ENCODE measurements around the gene E2F6. TPM values are rescaled to one million over a fixed set of nuclear protein-coding genes. Genes with fewer than 3 reads are reported as not detected.

The E2F6 gene
- total and polyA plus RNA-seq, 2 of the 13 experiments (the other 11 are each of a cell fraction or from before 2014, with no cell fraction given), result 27.3 to 36.0 TPM

- TF ChIP-seq SOX6 (IDR thresholded peaks at IDR 0.05) (no peak), SOX6 (CRISPR knock-in tag; IDR thresholded peaks at IDR 0.05) (peak; percentile 95), ZNF761 (CRISPR knock-in tag; conservative IDR thresholded peaks at IDR 0.05) (peak; percentile 87; the same call in 1 of the 2 replicates), KLF9 (CRISPR knock-in tag; IDR thresholded peaks at IDR 0.05; ENCODE audit: low read depth) (0 out of 2 replicates have a peak, but pooled peaks have one; percentile 2), HDAC2 (CRISPR knock-in tag; IDR thresholded peaks at IDR 0.05) (peak; percentile 94), LCORL (IDR thresholded peaks at IDR 0.05) (peak; percentile 83), LCORL (CRISPR knock-in tag; IDR thresholded peaks at IDR 0.05) (peak; percentile 94), ZNF780A (CRISPR knock-in tag; IDR thresholded peaks at IDR 0.05) (no peak), KMT2A (CRISPR knock-in tag; IDR thresholded peaks at IDR 0.05) (peak; percentile 63), SOX13 (IDR thresholded peaks at IDR 0.05) (peak; percentile 46; the same call in 1 of the 2 replicates), SOX13 (CRISPR knock-in tag; conservative IDR thresholded peaks at IDR 0.05 in 1 of 2, IDR thresholded peaks at IDR 0.05 in 1 of 2) (peak in 1 of 2 experiments; percentile 80; a peak in 2 of 4 replicates), ZNF839 (CRISPR knock-in tag; IDR thresholded peaks at IDR 0.05; ENCODE audit: borderline replicate concordance) (peak; percentile 38; the same call in 1 of the 2 replicates)
- TF ChIP-seq, protein P1, sequence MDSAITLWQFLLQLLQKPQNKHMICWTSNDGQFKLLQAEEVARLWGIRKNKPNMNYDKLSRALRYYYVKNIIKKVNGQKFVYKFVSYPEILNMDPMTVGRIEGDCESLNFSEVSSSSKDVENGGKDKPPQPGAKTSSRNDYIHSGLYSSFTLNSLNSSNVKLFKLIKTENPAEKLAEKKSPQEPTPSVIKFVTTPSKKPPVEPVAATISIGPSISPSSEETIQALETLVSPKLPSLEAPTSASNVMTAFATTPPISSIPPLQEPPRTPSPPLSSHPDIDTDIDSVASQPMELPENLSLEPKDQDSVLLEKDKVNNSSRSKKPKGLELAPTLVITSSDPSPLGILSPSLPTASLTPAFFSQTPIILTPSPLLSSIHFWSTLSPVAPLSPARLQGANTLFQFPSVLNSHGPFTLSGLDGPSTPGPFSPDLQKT (CRISPR knock-in tag; IDR thresholded peaks at IDR 0.05; ENCODE audit: borderline replicate concordance), result no peak
- TF ChIP-seq, protein P2, sequence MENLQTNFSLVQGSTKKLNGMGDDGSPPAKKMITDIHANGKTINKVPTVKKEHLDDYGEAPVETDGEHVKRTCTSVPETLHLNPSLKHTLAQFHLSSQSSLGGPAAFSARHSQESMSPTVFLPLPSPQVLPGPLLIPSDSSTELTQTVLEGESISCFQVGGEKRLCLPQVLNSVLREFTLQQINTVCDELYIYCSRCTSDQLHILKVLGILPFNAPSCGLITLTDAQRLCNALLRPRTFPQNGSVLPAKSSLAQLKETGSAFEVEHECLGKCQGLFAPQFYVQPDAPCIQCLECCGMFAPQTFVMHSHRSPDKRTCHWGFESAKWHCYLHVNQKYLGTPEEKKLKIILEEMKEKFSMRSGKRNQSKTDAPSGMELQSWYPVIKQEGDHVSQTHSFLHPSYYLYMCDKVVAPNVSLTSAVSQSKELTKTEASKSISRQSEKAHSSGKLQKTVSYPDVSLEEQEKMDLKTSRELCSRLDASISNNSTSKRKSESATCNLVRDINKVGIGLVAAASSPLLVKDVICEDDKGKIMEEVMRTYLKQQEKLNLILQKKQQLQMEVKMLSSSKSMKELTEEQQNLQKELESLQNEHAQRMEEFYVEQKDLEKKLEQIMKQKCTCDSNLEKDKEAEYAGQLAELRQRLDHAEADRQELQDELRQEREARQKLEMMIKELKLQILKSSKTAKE (CRISPR knock-in tag; IDR thresholded peaks at IDR 0.05; ENCODE audit: borderline replicate concordance), result peak; percentile 78; the same call in 1 of the 2 replicates
- TF ChIP-seq, protein P3, sequence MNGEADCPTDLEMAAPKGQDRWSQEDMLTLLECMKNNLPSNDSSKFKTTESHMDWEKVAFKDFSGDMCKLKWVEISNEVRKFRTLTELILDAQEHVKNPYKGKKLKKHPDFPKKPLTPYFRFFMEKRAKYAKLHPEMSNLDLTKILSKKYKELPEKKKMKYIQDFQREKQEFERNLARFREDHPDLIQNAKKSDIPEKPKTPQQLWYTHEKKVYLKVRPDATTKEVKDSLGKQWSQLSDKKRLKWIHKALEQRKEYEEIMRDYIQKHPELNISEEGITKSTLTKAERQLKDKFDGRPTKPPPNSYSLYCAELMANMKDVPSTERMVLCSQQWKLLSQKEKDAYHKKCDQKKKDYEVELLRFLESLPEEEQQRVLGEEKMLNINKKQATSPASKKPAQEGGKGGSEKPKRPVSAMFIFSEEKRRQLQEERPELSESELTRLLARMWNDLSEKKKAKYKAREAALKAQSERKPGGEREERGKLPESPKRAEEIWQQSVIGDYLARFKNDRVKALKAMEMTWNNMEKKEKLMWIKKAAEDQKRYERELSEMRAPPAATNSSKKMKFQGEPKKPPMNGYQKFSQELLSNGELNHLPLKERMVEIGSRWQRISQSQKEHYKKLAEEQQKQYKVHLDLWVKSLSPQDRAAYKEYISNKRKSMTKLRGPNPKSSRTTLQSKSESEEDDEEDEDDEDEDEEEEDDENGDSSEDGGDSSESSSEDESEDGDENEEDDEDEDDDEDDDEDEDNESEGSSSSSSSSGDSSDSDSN (CRISPR knock-in tag; IDR thresholded peaks at IDR 0.05), result peak; percentile 71
- TF ChIP-seq, protein P4, sequence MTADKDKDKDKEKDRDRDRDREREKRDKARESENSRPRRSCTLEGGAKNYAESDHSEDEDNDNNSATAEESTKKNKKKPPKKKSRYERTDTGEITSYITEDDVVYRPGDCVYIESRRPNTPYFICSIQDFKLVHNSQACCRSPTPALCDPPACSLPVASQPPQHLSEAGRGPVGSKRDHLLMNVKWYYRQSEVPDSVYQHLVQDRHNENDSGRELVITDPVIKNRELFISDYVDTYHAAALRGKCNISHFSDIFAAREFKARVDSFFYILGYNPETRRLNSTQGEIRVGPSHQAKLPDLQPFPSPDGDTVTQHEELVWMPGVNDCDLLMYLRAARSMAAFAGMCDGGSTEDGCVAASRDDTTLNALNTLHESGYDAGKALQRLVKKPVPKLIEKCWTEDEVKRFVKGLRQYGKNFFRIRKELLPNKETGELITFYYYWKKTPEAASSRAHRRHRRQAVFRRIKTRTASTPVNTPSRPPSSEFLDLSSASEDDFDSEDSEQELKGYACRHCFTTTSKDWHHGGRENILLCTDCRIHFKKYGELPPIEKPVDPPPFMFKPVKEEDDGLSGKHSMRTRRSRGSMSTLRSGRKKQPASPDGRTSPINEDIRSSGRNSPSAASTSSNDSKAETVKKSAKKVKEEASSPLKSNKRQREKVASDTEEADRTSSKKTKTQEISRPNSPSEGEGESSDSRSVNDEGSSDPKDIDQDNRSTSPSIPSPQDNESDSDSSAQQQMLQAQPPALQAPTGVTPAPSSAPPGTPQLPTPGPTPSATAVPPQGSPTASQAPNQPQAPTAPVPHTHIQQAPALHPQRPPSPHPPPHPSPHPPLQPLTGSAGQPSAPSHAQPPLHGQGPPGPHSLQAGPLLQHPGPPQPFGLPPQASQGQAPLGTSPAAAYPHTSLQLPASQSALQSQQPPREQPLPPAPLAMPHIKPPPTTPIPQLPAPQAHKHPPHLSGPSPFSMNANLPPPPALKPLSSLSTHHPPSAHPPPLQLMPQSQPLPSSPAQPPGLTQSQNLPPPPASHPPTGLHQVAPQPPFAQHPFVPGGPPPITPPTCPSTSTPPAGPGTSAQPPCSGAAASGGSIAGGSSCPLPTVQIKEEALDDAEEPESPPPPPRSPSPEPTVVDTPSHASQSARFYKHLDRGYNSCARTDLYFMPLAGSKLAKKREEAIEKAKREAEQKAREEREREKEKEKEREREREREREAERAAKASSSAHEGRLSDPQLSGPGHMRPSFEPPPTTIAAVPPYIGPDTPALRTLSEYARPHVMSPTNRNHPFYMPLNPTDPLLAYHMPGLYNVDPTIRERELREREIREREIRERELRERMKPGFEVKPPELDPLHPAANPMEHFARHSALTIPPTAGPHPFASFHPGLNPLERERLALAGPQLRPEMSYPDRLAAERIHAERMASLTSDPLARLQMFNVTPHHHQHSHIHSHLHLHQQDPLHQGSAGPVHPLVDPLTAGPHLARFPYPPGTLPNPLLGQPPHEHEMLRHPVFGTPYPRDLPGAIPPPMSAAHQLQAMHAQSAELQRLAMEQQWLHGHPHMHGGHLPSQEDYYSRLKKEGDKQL (CRISPR knock-in tag; IDR thresholded peaks at IDR 0.05; ENCODE audit: low read depth), result peak; percentile 78
Observed at GRCh38 chr2:11505652-11506610, 40.0 kb upstream of the E2F6 start (continued).

All from HepG2 (cell line).